CD4-positive, alpha-beta T cell (primary cell): Measurements from ENCODE around the gene MAGEA12. TPM values are rescaled to one million over a fixed set of nuclear protein-coding genes. Genes with fewer than 3 reads are reported as not detected.
"Not testable (repeated sequence)": the region's sequence is repeated elsewhere in the genome, so short reads cannot be mapped to it uniquely, and the experiment has no call there.

Experiments used
- ATAC-seq: fragments of 200-7000 bp; cut with Tn5 transposase; one replicate; pipeline ENCODE4 v1.10.0; 2022; ENCODE audit warnings: mild to moderate bottlenecking; ENCODE audit not compliant: poor library complexity
- CTCF ChIA-PET: fragments of 350-600 bp; sonication (Branson Sonifier 250); formaldehyde crosslinking; loops from one replicate; lab custom pipeline; 2021; ENCODE audit warnings: antibody characterized with exemption, inconsistent platforms; lab: Charles Lee
- POLR2A ChIA-PET: fragments of 350-600 bp; sonication (Branson Sonifier 250); formaldehyde crosslinking; loops from one replicate; lab custom pipeline; 2021; ENCODE audit warnings: antibody characterized with exemption, inconsistent platforms; lab: Charles Lee
- DNase-seq, 14 experiments: peaks; one replicate each; pipeline ENCODE4 v3.0.0-alpha.2; 2013 to 2020; ENCODE audit warnings: mixed read lengths in 2 of 14
- H3K27ac ChIP-seq, 2 donors: one replicate each; pipeline versions ENCODE4 v1.5.1 to v1.7.0; 2013; ENCODE audit warnings: low read length in 2 of 2, low read depth in 1 of 2, mild to moderate bottlenecking in 1 of 2
- H3K27me3 ChIP-seq, 2 experiments: 1 replicate in 1 of 2; 2 replicates in 1 of 2; pipeline versions ENCODE4 v1.6.1 to v1.7.0; 2013; ENCODE audit warnings: low read length in 2 of 2, control low read depth in 1 of 2, mild to moderate bottlenecking in 1 of 2, moderate library complexity in 1 of 2; ENCODE audit not compliant: insufficient read depth in 2 of 2, control insufficient read depth in 1 of 2
- H3K36me3 ChIP-seq: one replicate; pipeline ENCODE4 v1.6.1; 2013; ENCODE audit warnings: low read length, control low read depth; ENCODE audit not compliant: insufficient read depth
- H3K4me1 ChIP-seq: one replicate; pipeline ENCODE4 v1.6.1; 2013; ENCODE audit warnings: low read length, control low read depth; ENCODE audit not compliant: insufficient read depth
- H3K4me3 ChIP-seq: one replicate; pipeline ENCODE4 v1.5.1; 2013; ENCODE audit warnings: mild to moderate bottlenecking, low read length, moderate library complexity
- H3K9me3 ChIP-seq, 2 experiments: 1 replicate in 1 of 2; 2 replicates in 1 of 2; pipeline versions ENCODE4 v1.6.1 to v1.7.0; 2013; ENCODE audit warnings: low read length in 2 of 2, mild to moderate bottlenecking in 2 of 2, control low read depth in 1 of 2, moderate library complexity in 1 of 2; ENCODE audit not compliant: control insufficient read depth in 1 of 2, insufficient read depth in 1 of 2
- H3K27ac Mint-ChIP-seq: one replicate; pipeline ENCODE4 v1.8.0; 2020; ENCODE audit warnings: mixed read lengths
- H3K27me3 Mint-ChIP-seq: one replicate; pipeline ENCODE4 v1.8.0; 2021; ENCODE audit warnings: mixed read lengths
- H3K36me3 Mint-ChIP-seq: one replicate; pipeline ENCODE4 v1.8.0; 2021; ENCODE audit warnings: low read depth, mixed read lengths
- H3K4me1 Mint-ChIP-seq: one replicate; pipeline ENCODE4 v1.8.0; 2021; ENCODE audit warnings: low read depth, mixed read lengths
- H3K4me3 Mint-ChIP-seq: one replicate; pipeline ENCODE4 v1.8.0; 2020; ENCODE audit warnings: mild to moderate bottlenecking, mixed read lengths
- H3K9me3 Mint-ChIP-seq: one replicate; pipeline ENCODE4 v1.8.0; 2020; ENCODE audit warnings: mixed read lengths
- intact Hi-C, 2 experiments: fragments of 100-400 bp; cut with DNase I in 1 of 2; cut with micrococcal nuclease in 1 of 2; formaldehyde crosslinking; loops; one replicate each; pipeline versions ENCODE4 v1.15.1 to v1.9.0; 2023 to 2025; cut with DNase I, micrococcal nuclease
- total RNA-seq, 174 experiments: library from RNA in 2 of 174; stranded (reverse) in 2 of 174; gene quantifications; one replicate each; pipeline ENCODE4 v1.2.3 and lab custom pipeline; 2021 to 2026

Gene MAGEA12
- total RNA-seq, 2 experiments from 2014 or later = not detected

DNA sequence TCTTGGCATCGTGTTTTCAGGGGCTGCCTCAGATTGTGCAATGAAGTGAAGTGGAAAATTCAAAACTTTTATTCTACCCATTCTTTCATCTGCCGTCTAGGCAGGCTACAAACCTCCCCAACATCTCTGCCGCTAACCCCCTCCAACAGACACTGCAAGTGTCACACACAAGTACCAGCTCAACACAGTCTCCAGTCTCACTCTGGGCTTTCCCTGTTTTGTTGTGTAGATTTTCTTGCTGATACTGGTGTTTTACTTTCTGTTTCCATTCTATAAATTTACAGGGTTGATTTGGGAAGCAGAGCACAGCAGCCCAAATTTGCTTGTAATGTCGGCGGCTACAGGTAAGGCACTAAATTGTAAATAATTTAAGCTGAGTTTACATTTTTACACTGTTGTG, 21.3 kb downstream of the MAGEA12 start:
- DNase-seq, ATAC-seq, H3K27ac Mint-ChIP-seq, H3K9me3 Mint-ChIP-seq, H3K36me3 ChIP-seq, CTCF ChIA-PET, H3K4me3 Mint-ChIP-seq, intact Hi-C loops, H3K4me1 Mint-ChIP-seq, POLR2A ChIA-PET, H3K9me3 ChIP-seq, H3K27me3 ChIP-seq, H3K4me3 ChIP-seq, H3K36me3 Mint-ChIP-seq, H3K4me1 ChIP-seq, H3K27me3 Mint-ChIP-seq, H3K27ac ChIP-seq: not testable (repeated sequence)

DNA sequence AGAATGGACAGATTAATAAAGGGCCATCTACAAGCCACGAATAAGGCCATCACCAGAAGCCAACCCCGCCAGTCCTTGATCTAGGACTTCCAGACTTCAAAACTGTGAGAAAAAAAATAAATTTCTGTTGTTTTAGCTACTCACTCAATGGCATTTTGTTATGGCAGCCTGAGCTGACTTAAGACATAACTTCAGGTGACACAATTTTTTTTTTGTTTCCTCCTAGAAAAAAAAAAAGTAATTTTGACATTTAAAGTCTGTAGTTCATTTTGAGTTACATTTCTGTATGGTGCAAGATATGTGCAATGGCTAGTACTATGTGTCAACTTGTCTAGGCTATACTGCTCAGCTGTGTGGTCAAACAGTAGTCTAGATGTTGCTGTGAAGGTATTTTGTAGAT, 25.4 kb downstream of the MAGEA12 start, which contains the start of gene CSAG3:
TSS of gene CSAG3 (plus strand) at position 301 of the 400 bp plus-strand sequence.
- H3K36me3 Mint-ChIP-seq, H3K9me3 ChIP-seq, H3K36me3 ChIP-seq, POLR2A ChIA-PET, H3K27ac ChIP-seq, CTCF ChIA-PET, H3K27ac Mint-ChIP-seq, H3K27me3 Mint-ChIP-seq, intact Hi-C loops, H3K4me3 Mint-ChIP-seq, H3K9me3 Mint-ChIP-seq, H3K4me1 Mint-ChIP-seq, ATAC-seq, H3K27me3 ChIP-seq, DNase-seq, H3K4me1 ChIP-seq, H3K4me3 ChIP-seq: not testable (repeated sequence)

DNA sequence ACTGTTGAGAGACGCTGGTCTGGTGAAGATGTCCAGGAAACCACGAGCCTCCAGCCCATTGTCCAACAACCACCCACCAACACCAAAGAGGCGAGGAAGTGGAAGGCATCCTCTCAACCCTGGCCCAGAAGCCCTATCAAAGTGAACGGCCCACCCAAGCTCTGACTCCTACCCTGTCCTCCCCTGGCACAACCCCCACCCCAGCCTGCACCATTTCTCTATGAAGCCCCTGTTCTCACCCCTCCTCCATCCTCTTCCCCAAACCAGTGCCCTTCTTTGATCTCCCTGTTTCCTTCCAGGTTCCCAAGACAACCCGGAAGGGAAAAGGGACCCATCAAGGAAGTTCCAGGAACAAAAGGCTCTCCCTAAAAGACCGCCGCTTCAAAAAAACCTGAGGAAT, 26.0 kb downstream of the MAGEA12 start:
- intact Hi-C loops, POLR2A ChIA-PET, H3K9me3 ChIP-seq, H3K4me1 Mint-ChIP-seq, CTCF ChIA-PET, H3K9me3 Mint-ChIP-seq, H3K27me3 Mint-ChIP-seq, H3K36me3 Mint-ChIP-seq, H3K4me1 ChIP-seq, DNase-seq, H3K36me3 ChIP-seq, H3K27me3 ChIP-seq, ATAC-seq, H3K4me3 Mint-ChIP-seq, H3K27ac ChIP-seq, H3K4me3 ChIP-seq, H3K27ac Mint-ChIP-seq: not testable (repeated sequence)

DNA sequence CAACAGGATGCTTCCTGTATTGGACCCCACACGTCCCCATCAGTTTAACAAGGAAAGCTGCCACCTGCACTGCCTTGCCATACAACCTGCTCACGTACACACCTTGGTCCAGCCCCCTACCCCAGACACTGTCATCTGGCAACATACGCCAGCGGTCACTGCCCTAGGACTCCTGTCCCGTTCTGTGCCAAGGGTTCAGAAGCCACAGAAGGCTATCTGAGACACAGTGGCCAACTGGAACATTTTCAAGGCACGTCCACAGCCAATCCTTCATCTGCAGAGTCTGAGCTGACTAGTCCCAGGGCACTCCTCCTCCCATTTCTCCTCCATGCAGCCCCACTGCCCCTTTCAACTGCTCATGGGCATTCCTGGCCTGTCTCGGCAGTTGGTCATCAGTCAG, 28.0 kb downstream of the MAGEA12 start:
- H3K27ac ChIP-seq, H3K27me3 ChIP-seq, H3K27ac Mint-ChIP-seq, H3K4me1 ChIP-seq, H3K4me1 Mint-ChIP-seq, DNase-seq, H3K9me3 Mint-ChIP-seq, H3K27me3 Mint-ChIP-seq, intact Hi-C loops, H3K9me3 ChIP-seq, H3K4me3 Mint-ChIP-seq, H3K4me3 ChIP-seq, H3K36me3 ChIP-seq, ATAC-seq, H3K36me3 Mint-ChIP-seq, CTCF ChIA-PET, POLR2A ChIA-PET: not testable (repeated sequence)

DNA sequence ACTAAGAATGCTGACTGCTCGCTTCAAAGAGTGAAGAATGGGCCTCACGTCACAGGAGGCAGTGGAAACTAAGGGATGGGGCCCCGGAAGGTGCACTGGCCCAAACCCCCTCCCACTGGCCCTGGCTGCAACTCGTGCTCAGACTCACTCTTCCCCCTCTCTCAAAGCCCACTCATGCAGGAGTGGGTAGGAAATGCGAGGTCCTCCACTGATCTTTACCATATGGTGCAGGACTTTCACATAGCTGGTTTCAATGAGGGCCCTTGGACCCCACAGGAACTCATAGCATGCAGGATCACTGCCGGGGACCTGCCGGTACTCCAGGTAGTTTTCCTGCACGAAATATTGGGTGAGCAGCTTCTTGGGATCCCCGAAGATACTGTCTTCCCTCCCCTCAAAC, 33.0 kb downstream of the MAGEA12 start:
- H3K27ac Mint-ChIP-seq, H3K36me3 Mint-ChIP-seq, CTCF ChIA-PET, H3K9me3 Mint-ChIP-seq, H3K36me3 ChIP-seq, H3K27ac ChIP-seq, ATAC-seq, DNase-seq, H3K9me3 ChIP-seq, H3K4me3 ChIP-seq, H3K4me1 Mint-ChIP-seq, H3K27me3 ChIP-seq, POLR2A ChIA-PET, H3K27me3 Mint-ChIP-seq, H3K4me1 ChIP-seq, H3K4me3 Mint-ChIP-seq, intact Hi-C loops: not testable (repeated sequence)

DNA sequence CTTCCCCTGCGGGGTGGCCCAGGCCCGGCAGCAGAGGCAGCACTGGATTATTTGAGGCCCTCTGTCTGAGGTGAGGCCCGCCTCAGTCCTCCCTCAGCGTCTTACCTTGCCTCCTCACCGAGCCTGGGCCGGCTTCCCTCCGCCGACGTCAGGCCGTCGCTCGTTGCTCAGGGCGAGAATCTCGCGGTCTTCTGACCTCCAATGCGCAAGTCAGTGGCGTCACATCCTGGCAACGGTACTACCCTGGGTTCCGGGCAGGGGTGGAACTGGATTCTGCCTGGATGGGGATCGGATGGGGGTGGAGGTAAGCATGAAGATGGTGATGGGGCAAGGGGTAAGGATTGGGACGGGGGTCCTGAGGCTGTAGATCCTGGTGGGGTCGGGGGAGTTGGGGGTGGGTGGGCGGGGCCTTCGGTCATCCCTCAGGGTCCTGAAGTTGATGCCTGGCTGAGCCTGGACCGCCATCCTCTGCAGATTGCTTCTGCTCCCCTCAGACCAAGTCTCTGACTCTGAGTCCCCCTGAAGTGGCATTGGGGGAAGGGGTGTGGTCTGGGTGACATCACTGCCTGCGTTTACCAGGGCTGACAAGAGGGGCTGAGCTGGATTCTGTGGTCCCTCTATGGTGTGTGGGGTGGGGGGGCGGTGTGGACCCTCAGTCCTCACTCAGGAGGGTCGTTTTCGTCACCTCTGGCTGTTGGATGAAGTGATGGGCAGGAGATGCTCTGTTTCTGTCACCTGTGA, 36.2 kb downstream of the MAGEA12 start, which contains the start of gene MAGEA6:
TSS of gene MAGEA6 (minus strand) at position 141 of the 741 bp plus-strand sequence. CDS start 2,039 bp downstream, outside the sequence.
- H3K27me3 ChIP-seq, H3K36me3 ChIP-seq, H3K9me3 ChIP-seq, H3K36me3 Mint-ChIP-seq, H3K4me1 Mint-ChIP-seq, H3K4me1 ChIP-seq, H3K4me3 ChIP-seq, ATAC-seq, H3K9me3 Mint-ChIP-seq, intact Hi-C loops, H3K27ac Mint-ChIP-seq, H3K27ac ChIP-seq, H3K4me3 Mint-ChIP-seq, DNase-seq, POLR2A ChIA-PET, H3K27me3 Mint-ChIP-seq, CTCF ChIA-PET: not testable (repeated sequence)

DNA sequence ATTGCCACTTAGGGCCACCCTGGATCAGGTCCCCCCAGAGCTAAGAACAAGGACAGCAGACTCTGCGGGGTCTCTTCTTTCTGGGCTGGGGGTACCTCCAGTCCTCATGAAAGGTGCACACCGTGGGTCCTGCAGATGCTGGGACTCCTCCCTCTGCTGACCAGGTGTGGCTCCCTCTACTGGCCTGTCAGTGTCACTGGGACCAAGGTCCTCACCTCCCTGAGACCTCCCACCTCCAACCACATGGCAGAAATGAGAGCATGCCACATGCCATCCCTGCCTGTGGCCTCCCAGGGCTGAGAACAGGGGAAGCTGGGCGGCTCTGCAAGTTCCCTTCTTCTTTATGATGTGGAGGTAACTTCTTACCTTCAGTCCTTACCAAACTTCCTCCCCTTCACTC, 53.5 kb downstream of the MAGEA12 start:
- H3K36me3 Mint-ChIP-seq, ATAC-seq, DNase-seq, H3K27ac ChIP-seq, H3K27ac Mint-ChIP-seq, H3K4me3 ChIP-seq, intact Hi-C loops, H3K36me3 ChIP-seq, H3K4me1 ChIP-seq, H3K4me3 Mint-ChIP-seq, H3K9me3 ChIP-seq, CTCF ChIA-PET, POLR2A ChIA-PET, H3K9me3 Mint-ChIP-seq, H3K27me3 Mint-ChIP-seq, H3K4me1 Mint-ChIP-seq, H3K27me3 ChIP-seq: not testable (repeated sequence)
